GM04503 (cell line): ENCODE results near the gene ACSL5.

ENCODE experiments used
- DNase-seq: peaks from one replicate; pipeline ENCODE4 v3.0.0-alpha.2; 2012; ENCODE audit warnings: low read depth

ACSL5 gene

DNA sequence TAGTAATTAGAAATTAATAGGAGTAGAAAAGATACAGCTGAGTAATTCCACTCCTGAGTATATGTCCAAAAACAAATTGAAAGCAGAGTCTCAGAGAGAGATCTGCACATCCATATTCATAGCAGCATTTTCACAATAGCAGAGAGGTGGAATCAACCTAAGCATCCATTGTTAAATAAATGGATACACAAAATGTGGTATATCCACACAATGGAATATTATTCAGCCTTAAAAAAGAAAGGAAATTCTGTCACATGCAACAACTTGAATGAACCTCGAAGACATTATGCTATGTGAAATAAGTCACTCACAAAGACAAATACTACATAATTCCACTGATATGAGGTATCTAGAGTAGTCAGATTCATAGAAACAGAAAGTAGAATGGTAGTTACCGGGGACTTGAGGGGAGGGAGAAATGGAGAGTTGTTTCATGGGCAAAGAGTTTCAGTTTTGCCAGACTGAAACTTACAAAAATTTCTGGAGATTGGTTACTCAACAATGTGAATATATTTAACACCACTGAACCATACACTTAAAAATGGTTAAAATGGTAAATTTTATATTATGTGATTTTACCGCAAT lies 91.5 kb downstream of the ACSL5 start:
- no peak for DNase-seq

DNA sequence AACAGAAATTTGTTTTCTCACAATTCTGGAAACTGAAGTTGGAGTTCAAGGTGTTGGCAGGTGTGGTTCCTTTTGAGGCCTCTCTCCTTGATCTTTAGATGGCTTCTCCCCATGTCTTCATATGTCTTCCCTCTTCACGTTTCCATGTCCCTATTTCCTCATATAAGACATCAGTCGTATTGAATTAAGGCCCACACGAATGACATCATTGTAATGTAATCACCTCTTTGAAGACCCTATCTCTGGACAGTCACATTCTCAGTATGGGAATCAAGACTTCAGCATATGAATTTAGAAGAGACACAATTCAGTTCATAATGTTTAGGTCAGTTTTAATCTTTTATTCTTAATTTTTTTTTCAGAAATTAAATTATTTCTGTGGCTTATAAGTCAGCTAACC lies 92.9 kb downstream of the ACSL5 start:
- DNase-seq, result no peak

DNA sequence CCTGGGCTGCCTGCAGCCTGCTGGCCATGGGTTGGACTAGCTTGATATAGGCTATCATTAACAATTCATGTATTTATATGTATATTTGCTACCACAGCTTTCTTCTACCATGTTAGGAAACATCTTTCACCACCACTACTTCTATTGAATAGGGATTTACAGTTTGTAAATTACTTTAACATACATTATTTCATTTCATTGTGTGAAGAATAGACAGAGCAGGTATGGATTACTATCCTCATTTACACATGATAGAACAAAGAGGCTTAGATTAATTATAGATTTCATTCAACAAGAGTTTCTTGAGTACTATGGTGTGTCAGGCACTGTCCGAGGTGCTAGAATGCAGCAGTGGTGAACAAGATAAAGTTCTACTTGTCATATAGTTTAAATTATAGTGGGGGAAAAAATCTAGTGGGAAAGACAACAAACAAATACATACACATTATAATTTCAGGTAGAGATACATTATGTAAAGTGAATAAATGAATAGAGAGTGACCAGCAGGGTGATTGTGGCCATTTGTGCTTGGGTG lies 93.7 kb downstream of the ACSL5 start:
- DNase-seq, result no peak

DNA sequence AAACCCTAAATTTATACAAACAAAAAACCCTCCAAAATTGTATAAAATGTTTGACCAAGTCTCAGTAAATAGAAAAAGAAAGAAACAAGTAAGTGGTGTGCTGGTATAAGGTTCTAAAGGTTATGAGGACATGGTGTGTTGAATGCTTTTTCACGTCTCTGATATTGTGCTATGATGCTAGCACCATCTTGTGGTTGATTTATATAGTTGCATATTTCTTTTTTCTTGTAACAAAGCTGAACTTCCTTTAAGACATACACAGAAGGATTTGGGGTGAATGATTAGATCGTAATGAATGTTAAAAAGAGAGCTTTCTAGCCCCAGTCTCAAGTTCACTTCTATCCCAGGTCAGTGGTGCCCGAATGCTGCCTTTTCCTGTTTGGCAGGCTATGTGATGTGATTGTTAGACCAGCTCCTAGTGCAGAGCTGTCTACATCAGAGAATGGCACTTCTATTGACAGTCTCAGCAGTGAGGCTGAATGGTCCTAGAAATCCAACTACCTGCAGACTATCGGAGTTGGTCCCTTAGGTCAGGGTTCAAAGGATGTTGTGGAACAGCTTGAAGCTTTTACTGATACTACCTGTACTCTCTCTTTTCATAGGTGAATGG lies 98.1 kb downstream of the ACSL5 start:
- no peak for DNase-seq

DNA sequence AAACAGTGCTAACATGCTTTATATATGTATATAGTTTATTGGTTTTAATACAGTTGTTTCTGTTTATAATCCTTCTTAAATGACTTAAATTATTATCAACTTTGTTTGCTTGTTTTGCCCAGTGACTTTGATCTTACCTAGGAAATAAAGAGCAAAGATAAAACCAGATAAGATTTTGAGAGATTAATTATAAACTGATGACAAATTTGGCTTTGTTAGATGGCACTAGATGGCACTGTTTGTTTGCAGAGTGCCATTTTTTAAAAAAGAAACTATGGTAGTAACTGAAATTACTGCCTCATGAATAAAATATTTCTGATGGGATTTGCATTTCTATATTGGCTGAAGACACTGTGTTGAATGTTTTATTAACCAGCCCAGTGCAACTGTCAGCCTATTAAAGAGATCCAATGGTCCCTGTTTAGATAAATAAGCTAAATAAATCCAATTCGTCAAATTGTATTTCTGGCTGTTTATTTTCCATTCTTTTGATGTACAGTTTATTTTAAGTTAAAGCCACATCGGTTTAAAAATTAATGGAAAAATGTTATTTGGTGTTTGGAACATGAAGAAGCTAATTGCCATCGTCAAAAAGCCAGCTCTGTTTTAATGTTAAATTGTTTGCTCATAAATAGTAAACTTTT lies 101.8 kb downstream of the ACSL5 start:
- DNase-seq, result no peak
